Measurements from ENCODE around the gene KCNS1. TPM values are rescaled to one million over a fixed set of nuclear protein-coding genes. Genes with fewer than 3 reads are reported as not detected.

KCNS1 gene
- total RNA-seq, 2 donors from 2014 or later: 0.18 to 1.5 TPM

DNA sequence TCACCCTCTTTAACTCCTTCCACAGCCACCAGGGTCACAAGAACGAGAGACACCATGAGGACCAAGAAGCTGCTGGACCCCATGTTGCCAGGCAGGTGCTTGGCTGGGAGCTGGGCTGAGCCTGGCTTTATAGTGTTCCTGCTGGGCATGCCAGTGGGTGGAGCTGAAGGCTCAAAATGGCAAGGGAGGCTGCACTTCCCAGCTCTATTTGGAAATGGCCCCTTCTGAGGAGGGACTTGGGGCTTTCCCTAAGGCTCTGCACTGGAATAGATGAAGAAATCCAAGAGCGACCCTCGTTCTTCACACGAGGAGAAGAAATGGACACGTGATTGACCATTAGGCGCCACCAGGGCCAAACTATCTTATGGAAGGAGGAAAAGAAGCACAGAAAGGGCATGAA lies 23.4 kb upstream of the KCNS1 start, which contains the start of gene WFDC12:
WFDC12 (minus strand) TSS at position 101 of the 400 bp plus-strand sequence; CDS start at position 83, 18 bp downstream.
- Mint-ChIP-seq H3K27me3 (ENCODE audit: insufficient read depth) (peaks cover 12% of the 10 kb centered on the region), H3K4me1 (no peaks in the 10 kb centered on the region), H3K9me3 (no peaks in the 10 kb centered on the region), H3K27ac (no peak within 1 kb of the TSS), H3K36me3 (ENCODE audit: low read depth) (no peaks in the 10 kb centered on the region), H3K4me3 (no peak within 1 kb of the TSS)
- Histone ChIP-seq H3K36me3 (ENCODE audit: control insufficient read depth, insufficient read depth, low read length) (no peaks in the 10 kb centered on the region), H3K9me3 (ENCODE audit: control insufficient read depth, low read length) (no peaks in the 10 kb centered on the region), H3K9ac (ENCODE audit: extremely low read depth, low read length, poor library complexity, severe bottlenecking) (no peak within 1 kb of the TSS), H3K4me3 (ENCODE audit: low read length) (no peak within 1 kb of the TSS), H3K27me3 (ENCODE audit: control insufficient read depth, insufficient read depth, low read length, poor library complexity, severe bottlenecking) (peaks cover 19% of the 10 kb centered on the region), H3K4me1 (ENCODE audit: control insufficient read depth, insufficient read depth, low read length) (no peaks in the 10 kb centered on the region), H3K27ac (ENCODE audit: low read depth, low read length) (no peak within 1 kb of the TSS)
- TF ChIP-seq, protein P1, sequence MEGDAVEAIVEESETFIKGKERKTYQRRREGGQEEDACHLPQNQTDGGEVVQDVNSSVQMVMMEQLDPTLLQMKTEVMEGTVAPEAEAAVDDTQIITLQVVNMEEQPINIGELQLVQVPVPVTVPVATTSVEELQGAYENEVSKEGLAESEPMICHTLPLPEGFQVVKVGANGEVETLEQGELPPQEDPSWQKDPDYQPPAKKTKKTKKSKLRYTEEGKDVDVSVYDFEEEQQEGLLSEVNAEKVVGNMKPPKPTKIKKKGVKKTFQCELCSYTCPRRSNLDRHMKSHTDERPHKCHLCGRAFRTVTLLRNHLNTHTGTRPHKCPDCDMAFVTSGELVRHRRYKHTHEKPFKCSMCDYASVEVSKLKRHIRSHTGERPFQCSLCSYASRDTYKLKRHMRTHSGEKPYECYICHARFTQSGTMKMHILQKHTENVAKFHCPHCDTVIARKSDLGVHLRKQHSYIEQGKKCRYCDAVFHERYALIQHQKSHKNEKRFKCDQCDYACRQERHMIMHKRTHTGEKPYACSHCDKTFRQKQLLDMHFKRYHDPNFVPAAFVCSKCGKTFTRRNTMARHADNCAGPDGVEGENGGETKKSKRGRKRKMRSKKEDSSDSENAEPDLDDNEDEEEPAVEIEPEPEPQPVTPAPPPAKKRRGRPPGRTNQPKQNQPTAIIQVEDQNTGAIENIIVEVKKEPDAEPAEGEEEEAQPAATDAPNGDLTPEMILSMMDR (conservative IDR thresholded peaks at IDR 0.05): no peak
- no peak for DNase-seq
- WGBS, 2 experiments (ENCODE audit: insufficient coverage in 1 of 2, insufficient read length in 1 of 2): 91 to 95% methylated on average over 6 of the region's 6 CpGs

DNA sequence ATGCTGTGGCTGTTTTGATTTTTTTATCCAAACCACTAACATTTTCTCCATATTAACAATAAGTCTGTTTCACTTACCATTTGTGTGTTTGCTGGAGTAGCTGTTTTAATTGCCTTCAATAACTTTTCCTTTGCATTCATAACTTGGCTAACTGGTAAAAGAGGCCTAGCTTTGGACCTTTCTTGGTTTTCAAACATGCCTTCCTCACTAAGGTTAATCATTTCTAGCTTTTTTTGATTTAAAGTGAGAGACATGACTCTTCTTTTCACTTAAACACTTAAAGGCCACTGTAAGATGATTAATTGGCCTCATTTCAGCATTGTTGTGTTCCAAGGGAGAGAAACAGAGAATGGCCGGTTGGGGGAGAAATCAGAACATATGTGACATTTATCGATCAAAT lies 20.5 kb upstream of the KCNS1 start:
- DNase-seq: no peak
- Mint-ChIP-seq H3K27ac (no peak overlapping the region), H3K36me3 (ENCODE audit: low read depth) (no peaks in the 10 kb centered on the region), H3K9me3 (no peaks in the 10 kb centered on the region), H3K4me3 (no peak overlapping the region), H3K4me1 (no peaks in the 10 kb centered on the region), H3K27me3 (ENCODE audit: insufficient read depth) (peaks cover 11% of the 10 kb centered on the region)
- H3K4me3 ChIP-seq (ENCODE audit: low read length): no peak overlapping the region
- no peak overlapping the region for H3K9ac ChIP-seq (ENCODE audit: extremely low read depth, low read length, poor library complexity, severe bottlenecking)
- no peaks in the 10 kb centered on the region for H3K4me1 ChIP-seq (ENCODE audit: control insufficient read depth, insufficient read depth, low read length)
- TF ChIP-seq, protein P1 (conservative IDR thresholded peaks at IDR 0.05): no peak
- peaks cover 13% of the 10 kb centered on the region for H3K27me3 ChIP-seq (ENCODE audit: control insufficient read depth, insufficient read depth, low read length, poor library complexity, severe bottlenecking)
- no peaks in the 10 kb centered on the region for H3K9me3 ChIP-seq (ENCODE audit: control insufficient read depth, low read length)
- no peaks in the 10 kb centered on the region for H3K36me3 ChIP-seq (ENCODE audit: control insufficient read depth, insufficient read depth, low read length)
- 95 to 100% methylated on average over 1 to 2 of the region's 2 CpGs for WGBS, 2 experiments (ENCODE audit: insufficient coverage in 1 of 2, insufficient read length in 1 of 2)
- no peak overlapping the region for H3K27ac ChIP-seq (ENCODE audit: low read depth, low read length)

DNA sequence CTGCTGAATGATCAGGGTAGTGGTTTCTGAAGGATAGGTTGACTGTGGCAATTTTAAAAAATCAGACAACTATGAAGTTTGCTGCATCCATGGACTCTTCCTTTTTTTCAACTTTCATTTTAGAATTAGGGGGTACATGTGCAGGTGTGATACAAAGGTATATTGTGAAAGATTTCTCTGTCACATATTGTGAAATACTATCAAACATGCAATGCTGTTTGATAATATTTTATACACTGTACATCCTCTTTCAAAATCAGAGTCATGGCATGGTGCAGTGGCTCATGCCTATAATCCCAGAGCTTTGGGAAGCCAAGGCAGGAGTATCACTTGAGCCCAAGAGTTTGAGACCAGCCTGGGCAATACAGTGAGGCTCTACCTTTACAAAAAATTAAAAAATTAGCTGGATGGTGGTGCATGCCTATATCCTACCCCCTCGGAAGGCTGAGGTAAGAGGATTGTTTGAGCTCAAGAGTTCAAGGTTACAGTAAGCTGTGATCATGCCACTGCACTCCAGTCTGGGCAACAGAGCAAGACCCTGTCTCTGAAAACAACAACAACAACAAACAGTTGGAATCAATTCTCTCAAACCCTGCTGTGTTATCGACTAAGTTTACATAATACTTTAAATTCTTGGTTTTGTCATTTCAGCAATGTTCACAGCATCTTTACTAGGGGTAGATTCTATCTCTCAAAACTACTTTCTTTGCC lies 18.8 kb upstream of the KCNS1 start:
- no peak overlapping the region for H3K4me3 ChIP-seq (ENCODE audit: low read length)
- H3K36me3 ChIP-seq (ENCODE audit: control insufficient read depth, insufficient read depth, low read length): no peaks in the 10 kb centered on the region
- DNase-seq: no peak
- H3K27ac Mint-ChIP-seq: no peak overlapping the region
- TF ChIP-seq, protein P1 (conservative IDR thresholded peaks at IDR 0.05): no peak
- no peak overlapping the region for H3K4me3 Mint-ChIP-seq
- H3K4me1 ChIP-seq (ENCODE audit: control insufficient read depth, insufficient read depth, low read length): no peaks in the 10 kb centered on the region
- H3K27me3 Mint-ChIP-seq (ENCODE audit: insufficient read depth): peaks cover 7% of the 10 kb centered on the region
- WGBS, 2 experiments (ENCODE audit: insufficient coverage in 1 of 2, insufficient read length in 1 of 2): 85 to 100% methylated on average over 1 to 2 of the region's 2 CpGs
- H3K9me3 Mint-ChIP-seq: no peaks in the 10 kb centered on the region
- H3K27me3 ChIP-seq (ENCODE audit: control insufficient read depth, insufficient read depth, low read length, poor library complexity, severe bottlenecking): peaks cover 7% of the 10 kb centered on the region
- H3K9ac ChIP-seq (ENCODE audit: extremely low read depth, low read length, poor library complexity, severe bottlenecking): no peak overlapping the region
- no peak overlapping the region for H3K27ac ChIP-seq (ENCODE audit: low read depth, low read length)
- no peaks in the 10 kb centered on the region for H3K36me3 Mint-ChIP-seq (ENCODE audit: low read depth)
- no peaks in the 10 kb centered on the region for H3K9me3 ChIP-seq (ENCODE audit: control insufficient read depth, low read length)
- H3K4me1 Mint-ChIP-seq: no peaks in the 10 kb centered on the region

All from endodermal cell (in vitro differentiated cells).